ENCODE results near the gene C1QL2.

C1QL2 gene

DNA sequence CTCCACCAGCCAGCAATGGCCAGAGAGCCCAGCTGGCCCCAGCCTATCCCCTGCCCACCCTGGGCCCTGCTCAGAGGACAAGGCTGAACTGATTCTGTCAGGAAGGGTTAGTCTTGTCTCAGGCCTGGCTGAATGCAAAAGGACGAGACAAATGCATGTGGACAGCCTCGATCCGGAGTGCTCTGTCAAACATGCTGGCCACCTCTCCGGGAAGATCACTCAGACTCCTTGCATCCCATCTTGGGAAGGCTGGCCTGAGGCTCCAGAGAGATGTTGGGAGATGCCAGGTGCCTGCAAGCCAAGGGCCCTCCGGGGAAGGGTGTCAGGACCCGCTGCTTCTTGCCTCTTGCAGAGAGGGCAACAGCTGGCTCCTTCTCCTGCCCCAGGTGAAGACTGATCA lies 20.2 kb upstream of the C1QL2 start:
- DNase-seq, result no peak

DNA sequence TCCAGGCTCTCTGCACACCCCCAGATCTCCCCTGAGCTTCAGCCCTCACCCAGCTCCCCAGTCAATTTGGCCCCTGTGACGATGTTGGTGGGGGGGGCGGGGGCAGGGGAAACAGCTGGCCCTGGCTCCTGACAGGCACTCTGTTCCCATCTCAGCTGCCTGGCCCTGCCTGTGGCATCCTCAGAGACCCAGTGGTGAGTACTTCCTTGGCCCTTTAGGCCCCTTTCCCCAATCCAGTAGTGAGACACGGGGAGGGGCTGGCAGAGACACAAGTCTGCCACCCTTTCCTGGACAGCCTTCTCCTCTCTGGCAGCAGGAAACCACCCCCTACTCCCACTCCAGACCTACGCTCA lies 19.3 kb upstream of the C1QL2 start:
- DNase-seq, result no peak

DNA sequence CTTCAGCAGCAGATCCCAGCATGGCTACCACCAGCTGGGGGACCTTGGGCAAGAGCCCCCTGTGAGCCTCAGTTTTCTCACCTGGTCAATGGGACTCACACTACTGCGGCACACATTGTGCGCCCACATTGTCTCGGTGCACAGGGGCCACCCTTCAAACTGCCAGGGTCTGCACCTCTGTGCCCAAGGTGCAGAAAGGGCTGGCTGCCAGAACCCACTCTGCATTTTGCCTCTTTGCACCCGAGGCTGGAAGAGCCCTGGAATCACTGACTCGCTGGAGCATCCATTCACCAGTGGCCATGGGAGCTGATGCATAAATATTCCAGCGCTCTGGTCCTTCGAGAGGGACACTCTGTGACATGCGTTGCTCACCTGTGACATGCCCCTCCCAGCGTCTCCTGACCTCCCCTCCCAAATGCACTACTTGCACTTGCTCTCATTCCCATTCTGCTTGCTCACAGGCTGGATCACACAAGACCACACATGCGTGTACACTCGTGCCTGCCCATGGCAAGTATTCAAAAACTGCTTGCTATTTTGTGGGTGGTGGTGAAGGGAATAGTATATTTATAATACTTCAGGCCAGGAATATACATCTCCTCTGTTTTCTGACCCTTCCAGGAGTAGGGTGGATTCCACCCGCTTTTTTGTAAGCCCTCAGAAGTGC lies 18.8 kb upstream of the C1QL2 start:
- no peak for DNase-seq

DNA sequence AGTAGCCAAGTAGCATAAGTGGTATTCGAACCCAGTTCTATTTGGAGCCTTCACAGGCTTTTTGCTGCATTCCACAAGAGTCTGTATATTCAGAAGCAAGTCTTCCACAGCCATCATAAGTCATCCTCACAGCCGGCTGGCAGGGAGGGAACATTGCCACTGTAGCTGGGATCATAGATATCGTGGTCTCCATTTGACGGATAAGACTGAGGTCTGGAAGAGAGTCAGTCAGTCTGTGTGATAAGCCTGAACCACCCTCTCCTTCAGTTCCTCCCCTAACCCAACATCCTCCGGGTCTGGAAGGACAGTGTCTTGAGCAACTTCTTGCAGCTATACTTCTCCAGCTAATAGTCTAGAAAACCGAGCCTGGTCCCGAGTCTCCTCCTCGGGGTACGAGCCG lies 17.0 kb upstream of the C1QL2 start:
- no peak for DNase-seq

DNA sequence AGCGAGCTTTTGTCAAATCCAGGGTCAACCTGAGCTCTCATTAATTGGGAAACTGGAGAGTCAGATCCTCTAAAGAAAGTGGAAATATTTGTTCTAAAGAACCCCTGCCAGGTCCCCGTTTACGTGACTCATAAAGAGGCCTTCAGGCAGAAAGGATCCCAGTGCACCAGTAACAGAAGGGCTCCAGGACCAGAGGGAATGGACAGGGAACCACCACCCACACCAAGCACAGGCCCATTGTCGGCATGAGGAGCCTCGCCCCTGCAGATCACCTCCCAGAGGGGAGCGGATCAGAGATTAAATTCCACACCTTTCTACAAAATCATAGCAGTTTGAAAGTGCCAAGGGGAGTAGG lies 16.4 kb upstream of the C1QL2 start:
- DNase-seq, result no peak

DNA sequence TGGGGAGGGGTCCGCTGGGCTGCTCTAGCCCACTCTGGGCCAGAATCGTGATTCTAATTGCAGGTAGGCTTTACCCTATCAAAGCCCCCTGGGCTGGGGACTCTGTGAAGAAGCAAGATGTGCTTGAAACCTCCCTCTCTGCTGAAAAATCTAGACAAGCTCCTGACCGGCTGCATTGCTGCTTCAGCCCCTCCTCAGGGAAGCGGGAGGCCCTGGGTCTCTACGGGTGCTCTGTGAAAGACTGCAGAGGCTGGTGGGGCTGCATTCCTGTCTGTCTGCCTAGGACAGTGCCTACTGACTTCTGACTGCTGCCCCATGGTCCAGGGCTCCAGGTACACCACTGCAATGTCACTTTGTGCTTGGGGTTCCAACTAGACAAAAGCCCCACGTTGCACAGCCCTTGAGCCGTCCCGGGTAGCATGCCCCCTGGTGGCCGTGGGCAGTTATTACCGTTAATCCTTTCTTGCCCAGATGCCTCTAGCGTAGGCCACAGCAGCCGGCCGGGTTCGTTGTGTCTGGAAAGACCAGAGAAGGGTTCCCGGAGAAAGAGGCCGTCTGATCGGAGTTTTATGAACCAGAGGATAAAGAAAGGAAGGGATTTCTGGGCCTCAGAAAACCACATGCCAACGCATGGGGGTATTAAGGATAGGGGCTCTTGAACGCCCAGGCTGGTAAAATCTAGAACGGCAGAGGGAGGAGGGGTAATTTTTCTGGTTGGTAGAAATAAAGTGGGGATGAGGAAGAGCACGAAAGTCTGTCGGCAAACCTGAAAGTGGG lies 15.9 kb upstream of the C1QL2 start:
- peak; percentile 64 for DNase-seq

DNA sequence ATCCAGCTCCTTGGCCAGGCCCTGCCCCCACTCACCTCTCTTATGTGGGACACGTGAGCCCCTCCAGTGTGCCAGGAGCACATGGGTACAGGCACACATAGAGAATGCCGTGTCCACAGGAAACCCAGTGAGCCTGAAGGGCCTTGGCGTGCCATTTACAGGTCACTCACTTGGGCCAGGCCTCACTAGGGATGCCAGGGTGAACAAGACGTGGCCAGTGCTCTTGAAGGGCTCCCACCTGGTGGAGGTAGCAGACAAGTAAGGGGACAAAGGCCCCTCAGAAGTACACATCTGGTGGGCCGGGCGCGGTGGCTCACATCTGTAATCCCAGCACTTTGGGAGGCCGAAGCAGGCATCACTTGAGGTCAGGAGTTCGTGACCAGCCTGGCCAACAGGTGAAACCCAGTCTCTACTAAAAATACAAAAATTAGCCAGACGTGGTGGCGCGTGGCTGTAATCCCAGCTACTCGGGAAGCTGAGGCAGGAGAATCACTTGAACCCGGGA lies 15.1 kb upstream of the C1QL2 start:
- no peak for DNase-seq

DNA sequence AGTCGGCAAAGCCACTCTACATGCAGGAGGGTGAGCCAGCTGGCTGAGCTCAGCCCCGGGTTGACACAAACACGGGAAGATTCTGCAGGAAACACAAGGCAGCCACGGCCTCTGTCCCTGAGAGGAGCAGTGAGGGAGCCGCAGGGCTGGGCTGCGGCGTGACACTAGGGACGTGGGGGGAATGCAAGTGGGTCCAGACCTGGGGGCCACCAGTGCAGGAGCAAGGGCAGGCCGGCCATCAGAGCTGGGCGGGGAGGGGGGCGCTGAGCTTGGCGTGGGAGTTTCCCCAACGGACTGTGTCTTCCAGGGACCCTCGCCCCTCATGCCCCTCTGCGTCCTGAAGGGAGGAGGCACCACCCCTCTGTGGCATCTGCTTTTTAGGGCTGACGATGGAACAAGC lies 12.0 kb upstream of the C1QL2 start:
- no peak for DNase-seq

DNA sequence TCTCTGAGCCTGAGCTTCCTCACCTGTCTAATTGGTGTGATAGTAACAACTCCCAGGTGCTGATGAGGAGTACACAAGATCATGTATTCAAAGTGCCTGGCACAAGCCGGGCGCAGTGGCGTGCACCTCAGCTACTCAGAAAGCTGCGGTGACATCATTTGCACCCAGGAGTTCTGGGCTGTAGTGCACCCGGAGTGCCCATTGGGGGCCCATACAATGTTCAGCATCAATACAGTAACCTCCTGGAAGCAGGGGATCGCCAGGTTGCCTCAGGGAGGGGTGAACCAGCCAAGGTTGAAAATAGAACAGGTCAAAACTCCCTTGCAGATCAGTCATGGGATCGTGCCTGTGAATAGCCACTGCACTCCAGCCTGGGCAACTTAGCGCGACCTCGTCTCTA lies 11.2 kb upstream of the C1QL2 start:
- DNase-seq, result no peak

DNA sequence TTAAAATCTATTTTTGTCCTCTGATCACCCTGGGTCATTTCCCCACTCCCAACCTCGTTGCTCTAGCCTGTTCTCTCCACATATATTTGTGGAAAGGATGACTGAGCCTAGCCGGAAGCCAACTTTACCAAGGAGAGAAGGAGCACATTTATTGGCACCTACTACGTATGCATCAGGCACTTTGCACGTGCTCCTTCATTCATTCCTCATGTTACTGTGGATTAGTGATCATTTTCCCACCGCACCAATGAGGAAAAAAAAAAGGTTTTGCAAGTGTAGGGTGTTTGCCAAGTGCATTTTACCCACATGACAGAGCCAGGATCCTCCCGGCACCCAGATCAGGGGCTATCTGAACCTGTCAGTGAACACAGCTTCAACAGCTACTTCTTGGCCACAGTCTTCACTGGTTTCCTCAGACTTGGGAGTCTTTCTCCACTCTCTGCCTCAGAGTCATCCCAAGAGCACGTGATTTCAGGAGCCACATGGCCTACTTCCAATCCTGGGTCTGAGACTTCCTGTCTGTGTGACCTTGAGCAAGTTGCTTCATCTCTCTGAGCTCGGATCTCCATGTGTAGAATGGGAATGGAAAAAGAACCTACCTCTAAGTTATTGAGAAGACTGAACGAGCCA lies 1.9 kb upstream of the C1QL2 start:
- no peak for DNase-seq

DNA sequence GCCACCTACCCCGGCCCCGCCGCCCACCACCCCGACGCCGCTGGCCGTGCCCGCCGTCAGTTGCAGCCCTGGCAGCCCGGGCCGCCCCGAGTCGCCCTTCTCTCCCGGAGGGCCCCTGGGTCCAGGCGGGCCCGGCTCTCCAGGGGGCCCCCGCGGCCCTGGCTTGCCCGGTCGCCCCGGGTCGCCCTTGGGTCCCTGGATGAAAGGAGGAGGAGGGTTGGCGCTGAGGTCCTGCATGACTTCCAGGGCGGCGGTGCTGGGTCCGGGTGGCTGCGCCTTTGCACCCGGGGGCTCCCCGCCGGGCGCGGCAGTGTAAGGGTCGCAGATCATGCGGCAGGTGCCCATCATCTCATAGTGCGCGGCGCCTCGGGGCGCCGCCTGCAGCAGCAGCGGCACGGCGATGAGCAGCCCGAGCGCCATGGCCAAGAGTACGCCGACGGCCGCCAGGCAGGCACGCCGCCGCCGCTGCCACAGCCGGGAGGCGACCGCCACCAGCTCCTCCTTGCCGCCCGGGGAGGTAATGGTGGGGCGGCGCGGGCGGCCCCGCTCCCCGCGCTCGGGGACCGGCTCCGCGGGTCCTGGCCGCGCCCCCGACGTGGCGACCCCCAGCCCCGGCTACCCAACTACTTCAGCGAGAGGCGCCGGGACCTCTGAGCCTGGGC lies 570 bp downstream of the C1QL2 start:
- no peak for DNase-seq

DNA sequence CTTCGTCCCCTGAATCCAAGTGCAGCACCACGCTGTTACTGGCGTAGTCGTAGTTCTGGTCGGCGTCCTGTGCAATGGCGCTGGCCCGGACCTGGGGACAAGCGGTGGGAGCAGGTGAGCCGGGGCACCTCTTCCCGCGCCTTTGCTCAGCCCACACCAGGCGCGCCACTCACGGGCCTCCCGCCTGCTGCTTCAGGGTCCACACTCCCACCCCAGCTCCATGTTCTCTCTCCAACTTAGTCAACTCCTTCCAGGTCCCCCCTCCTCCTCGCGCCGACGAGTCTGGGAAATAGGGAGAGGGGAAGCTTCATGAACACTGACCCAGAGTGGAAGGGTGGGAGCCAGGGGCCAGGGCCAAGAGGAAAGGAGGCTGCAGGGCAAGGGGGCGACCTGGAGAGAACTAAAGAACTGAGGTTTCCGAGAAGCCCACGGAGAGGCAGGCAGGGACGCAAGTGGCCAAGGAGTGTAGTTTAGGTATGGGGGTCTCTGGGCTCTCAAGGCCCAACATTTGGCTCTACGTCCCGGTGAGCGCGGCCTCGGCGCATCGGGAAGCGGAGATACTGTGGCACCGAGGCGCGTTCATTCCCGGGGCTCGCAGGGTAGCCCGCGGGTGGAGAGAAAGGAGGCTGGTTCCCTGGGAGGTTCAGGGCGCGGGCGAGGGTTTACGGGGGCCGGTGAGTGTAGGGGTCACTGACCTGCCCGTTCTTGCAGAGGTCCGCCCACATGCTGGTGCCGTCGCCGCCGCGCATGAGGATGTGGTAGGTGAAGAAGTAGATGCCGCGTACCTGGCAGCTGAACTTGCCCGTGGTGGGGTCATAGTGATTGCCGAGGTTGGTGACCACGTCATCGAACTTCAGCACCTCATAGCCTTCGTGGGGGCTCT lies 1.4 kb downstream of the C1QL2 start:
- DNase-seq, result no peak

DNA sequence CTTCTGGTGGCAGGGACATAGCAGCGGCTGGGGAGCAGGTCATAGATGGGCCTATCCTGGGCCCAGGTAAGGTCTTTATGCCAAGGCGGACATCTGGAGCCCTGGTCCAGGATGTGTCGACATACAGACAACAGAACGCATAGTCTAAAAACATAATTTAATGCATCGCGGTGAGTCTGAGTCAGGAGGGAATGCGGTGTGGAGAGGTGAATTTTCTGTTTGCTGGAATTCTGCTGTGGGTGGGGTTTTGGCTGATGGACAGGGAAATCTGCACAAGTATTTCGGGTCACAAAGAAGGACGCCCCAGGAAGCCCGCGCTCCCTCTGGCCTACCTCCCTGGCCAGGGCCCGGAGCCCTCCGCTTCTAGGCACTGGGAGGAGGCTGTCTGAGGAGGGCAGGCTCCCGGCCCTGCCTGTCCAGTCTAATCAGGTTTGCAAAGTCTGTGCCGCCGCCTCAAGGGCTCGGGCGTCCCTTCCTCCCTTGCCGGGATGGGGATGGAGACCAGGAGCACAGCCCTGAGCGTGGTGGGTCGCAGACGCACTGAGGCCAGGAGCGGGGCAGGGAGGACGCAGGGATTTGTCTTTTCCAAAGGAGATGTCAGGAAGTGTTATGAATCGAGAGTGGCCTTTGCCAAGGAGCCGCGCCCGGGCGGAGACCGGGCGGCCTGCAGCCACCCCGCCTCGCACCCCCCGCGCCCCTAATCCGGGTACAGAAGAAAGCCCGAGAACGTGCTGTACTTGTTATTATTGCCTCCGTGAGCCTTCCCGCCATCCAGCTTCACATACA lies 2.3 kb downstream of the C1QL2 start:
- no peak for DNase-seq

DNA sequence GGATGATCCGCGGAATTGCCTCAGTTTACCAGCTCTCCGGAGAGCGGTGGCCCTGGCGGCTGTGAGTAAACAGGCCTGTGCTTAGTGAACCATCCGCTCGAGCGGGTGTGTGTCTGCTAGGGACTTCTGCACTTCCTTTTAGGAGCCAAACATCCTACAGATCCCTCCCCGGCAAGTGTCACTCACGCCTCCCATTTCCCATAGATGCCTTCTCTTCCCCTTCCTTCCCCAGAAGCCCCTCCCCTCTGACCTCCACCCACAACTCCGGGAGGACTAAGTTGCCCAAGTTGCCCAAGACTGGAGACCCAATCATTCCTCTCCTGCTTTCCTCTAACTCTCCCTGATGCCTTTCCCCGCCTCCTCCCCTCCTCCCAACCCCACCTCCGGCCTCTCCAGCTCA lies 2.9 kb downstream of the C1QL2 start:
- DNase-seq, result no peak

DNA sequence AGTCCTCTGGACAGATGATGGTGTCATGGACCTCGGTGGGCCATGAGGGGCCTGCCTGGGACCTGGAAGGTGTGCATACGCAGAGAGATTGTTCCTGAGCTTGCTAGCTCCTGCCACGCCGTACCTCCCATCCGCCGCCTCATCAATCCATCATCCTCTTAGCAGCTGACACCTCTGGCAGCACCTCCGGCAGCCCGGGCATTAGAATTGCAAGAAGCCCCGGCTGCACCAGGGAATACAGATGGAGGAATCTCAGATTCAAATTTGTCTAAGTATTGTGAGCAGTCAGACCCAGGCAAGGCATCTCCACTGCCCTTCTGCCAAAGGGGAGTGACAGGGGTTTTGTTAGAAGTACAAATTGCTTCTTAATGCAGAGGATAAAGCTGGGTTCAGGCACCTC lies 4.5 kb downstream of the C1QL2 start:
- no peak for DNase-seq

DNA sequence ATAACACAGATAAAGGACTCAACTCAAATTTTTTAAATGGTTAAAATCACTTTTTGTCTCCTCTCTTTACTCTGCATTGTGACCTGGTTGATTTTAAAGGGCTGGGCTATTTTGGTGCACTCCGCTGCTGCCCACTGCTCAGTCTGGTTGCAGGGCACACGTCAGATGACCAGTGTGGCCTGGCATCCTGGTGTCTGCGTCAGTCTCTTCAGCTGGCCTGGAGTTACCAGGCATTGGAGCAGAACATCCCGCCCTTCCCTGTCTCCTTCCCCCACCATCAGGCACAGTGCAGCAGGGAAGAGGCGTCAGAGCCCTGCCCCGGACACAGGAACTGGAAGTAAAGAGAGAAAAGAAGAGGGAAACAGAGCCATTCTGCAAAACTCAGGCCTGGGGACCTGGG lies 8.9 kb downstream of the C1QL2 start:
- no peak for DNase-seq

DNA sequence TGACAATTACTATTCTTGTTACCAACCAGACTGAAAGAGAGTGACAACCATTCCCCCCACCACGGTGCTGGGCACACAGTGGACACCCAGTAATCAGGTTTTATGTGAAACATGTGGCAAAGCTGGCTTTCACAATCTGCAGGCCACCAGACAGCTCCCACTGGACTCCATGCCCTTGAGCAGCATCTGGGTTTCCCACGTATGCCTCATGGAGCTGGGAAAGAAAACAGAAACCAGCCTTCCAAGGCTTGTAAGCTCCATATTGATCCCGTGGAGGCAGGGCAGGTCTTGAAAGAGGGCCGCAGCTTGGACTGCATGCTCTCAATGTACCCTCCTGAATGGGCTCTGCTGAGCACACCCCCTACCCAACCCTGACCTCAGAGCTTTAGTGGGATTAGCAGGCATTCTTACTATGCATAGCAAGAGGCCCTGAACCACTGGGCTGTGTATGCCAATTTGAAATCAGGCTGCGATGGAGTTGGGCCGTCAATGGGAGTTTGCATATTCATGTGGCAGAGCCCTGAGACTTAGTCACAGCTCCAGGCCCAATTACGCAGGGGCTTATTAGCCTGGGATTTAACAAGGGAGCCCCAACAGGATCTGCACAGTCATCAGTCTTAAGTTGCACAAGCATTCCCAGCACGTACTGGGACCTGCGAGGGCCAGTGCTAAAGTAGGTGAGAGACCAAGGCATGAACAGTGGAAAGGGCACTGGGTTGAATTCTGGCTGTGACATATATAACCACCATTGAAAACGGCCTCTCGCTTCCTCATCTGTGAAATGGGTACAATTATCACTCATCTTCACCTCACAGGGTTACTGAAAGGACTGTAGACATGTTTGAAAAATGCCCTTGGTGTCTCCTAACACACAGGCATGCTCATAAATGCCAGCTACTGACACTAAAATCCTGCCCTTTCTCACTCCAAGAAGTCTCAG lies 10.5 kb downstream of the C1QL2 start:
- no peak for DNase-seq

DNA sequence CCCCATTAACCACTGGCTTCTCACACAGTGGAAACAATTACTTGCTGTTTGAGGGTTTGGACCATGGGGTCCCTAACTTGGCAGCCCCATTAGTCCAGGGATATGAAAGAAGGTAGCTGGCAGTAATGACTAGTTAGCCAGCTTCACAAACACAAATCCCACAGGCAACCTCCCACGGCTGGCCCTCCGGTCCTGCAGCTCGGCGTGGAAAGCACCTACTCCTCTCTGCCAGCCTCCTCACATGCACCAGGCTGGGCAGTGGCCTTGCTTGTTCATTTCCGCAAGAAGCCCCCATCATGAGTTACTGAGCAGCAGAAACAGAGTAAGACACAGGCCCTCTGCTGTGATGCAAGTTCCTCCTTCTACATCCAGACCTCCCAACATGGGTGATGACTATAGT lies 13.7 kb downstream of the C1QL2 start:
- DNase-seq, result no peak

DNA sequence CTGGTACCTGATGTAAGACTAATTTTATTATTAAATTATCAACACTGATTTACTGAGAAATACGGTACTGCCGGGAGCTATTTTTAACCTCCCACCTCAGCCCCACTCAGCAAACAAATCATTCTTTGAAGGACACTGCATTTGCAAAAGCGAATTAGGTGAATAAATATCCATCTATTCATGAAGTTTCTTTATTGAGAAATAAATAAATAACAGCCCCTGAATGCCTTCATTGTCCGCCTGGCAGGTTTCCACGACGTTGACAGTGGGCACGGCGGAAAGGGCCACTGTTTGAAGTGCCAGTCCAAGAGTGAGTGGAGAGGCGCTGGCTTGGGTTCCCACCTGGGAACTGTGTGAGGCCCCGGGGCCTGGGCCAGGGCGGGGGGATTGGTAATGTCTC lies 15.7 kb downstream of the C1QL2 start:
- DNase-seq, result no peak

DNA sequence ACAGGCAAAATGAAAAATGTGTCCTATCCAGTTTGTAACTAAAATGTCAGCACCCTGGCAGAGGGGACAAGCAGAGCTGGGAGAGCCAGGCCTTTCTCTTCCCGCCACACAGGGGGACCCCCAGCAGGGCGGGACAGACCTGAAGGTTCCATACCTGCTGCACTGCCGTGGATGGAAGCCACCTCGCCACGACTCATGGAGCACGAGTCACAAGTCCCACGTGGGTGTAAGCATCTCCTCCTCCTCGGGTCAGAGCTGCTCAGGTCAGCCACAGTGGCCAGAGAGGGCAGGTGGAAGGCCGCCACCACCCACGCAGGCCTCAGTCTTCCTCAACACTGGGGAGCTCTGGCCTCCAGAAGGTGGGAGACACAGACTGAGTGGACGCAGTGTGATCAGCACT lies 21.0 kb downstream of the C1QL2 start:
- no peak for DNase-seq

DNA sequence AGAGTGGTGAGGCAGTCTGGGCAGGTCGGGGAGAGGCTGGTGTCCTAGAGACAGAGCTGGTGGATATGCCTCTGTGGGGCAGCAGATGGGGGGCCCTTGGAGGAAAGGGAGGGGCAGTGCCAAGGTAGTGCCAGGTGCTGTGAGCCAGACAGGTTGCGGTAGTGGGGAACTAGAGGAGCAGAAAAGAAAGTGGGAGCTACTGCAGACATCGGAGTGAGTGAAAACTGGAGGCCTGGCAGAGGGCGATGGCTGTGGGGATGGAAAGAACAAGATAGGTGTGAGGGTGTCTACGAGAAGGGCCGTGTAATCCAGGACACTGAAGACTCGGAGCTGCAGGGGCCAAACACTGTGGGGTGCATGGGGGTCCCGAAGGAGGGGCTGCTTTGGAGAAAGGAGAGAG lies 21.7 kb downstream of the C1QL2 start:
- DNase-seq, result no peak

All from activated naive CD4-positive, alpha-beta T cell treated with anti-CD3 and anti-CD28 coated beads, Interleukin-2, amount 50 U/mL, for 16 hours (primary cell).